SK-N-SH (cell line): ENCODE data around the gene SPA17. TPM values are rescaled to one million over a fixed set of nuclear protein-coding genes. Genes with fewer than 3 reads are reported as not detected.
A peak's percentile ranks its signal among the peaks of the same experiment; 100 is the strongest.

Source experiments
- CTCF ChIA-PET: fragments of 300-600, 350-600 bp; formaldehyde crosslinking; extraction: SDS; loops from one replicate; lab custom pipeline; 2021; lab: Yijun Ruan, JAX
- POLR2A ChIA-PET: fragments of 350-600 bp; sonication (Branson Sonifier 250); formaldehyde crosslinking; extraction: SDS; loops from one replicate; lab custom pipeline; 2020; ENCODE audit warnings: antibody characterized with exemption, inconsistent platforms; lab: Yijun Ruan, JAX
- DNase-seq: peaks from one replicate; pipeline ENCODE4 v3.0.0; 2012
- H2AFZ ChIP-seq: fragments of 200-600 bp; sonication (generic); 2 replicates; pipeline ENCODE4 v1.8.1; 2016; ENCODE audit warnings: antibody characterized with exemption, mild to moderate bottlenecking, low read depth
- H3F3A ChIP-seq: fragments of 200-600 bp; sonication (generic); replicated peaks from 2 replicates; pipeline ENCODE3; 2016; ENCODE audit warnings: antibody characterized with exemption, mild to moderate bottlenecking; ENCODE audit not compliant: insufficient read depth
- H3K27ac ChIP-seq, 2 experiments: fragments of 200-500 bp in 1 of 2; fragments of 200-600 bp in 1 of 2; sonication (Bioruptor generic) in 1 of 2; sonication (generic), shearing (Covaris generic) in 1 of 2; 2 replicates each; pipeline versions ENCODE4 v1.5.1 to v1.6.1; 2014 to 2016; ENCODE audit warnings: low read depth in 2 of 2, inconsistent platforms in 1 of 2, low read length in 1 of 2, mild to moderate bottlenecking in 1 of 2, mixed read lengths in 1 of 2
- H3K27me3 ChIP-seq: fragments of 200-600 bp; sonication (generic), shearing (Covaris generic); 2 replicates; pipeline ENCODE4 v1.6.1; 2016; ENCODE audit warnings: mixed run types; ENCODE audit not compliant: insufficient read depth
- H3K36me3 ChIP-seq, 2 experiments: fragments of 200-500 bp in 1 of 2; fragments of 200-600 bp in 1 of 2; sonication (Bioruptor generic) in 1 of 2; sonication (generic) in 1 of 2; replicated peaks in 1 of 2; 2 replicates each; pipeline versions ENCODE3 to v1.5.1; 2014 to 2016; ENCODE audit warnings: low read length in 1 of 2, mild to moderate bottlenecking in 1 of 2; ENCODE audit not compliant: insufficient read depth in 2 of 2, control insufficient read depth in 1 of 2
- H3K4me1 ChIP-seq, 2 experiments: fragments of 200-500 bp in 1 of 2; fragments of 200-600 bp in 1 of 2; sonication (Bioruptor generic) in 1 of 2; sonication (generic), shearing (Covaris generic) in 1 of 2; 2 replicates each; pipeline versions ENCODE4 v1.5.1 to v1.6.1; 2014 to 2016; ENCODE audit warnings: low read depth in 1 of 2, low read length in 1 of 2, mixed run types in 1 of 2; ENCODE audit not compliant: insufficient read depth in 2 of 2, control insufficient read depth in 1 of 2
- H3K4me2 ChIP-seq: fragments of 200-600 bp; sonication (generic), shearing (Covaris generic); 2 replicates; pipeline ENCODE4 v1.6.1; 2017; ENCODE audit warnings: mixed run types
- H3K4me3 ChIP-seq, 2 experiments: fragments of 200-500 bp in 1 of 2; fragments of 200-600 bp in 1 of 2; sonication (Bioruptor generic) in 1 of 2; sonication (generic), shearing (Covaris generic) in 1 of 2; 2 replicates each; pipeline versions ENCODE4 v1.5.1 to v1.8.1; 2014 to 2016; ENCODE audit warnings: low read depth in 2 of 2, inconsistent platforms in 1 of 2, low read length in 1 of 2, mild to moderate bottlenecking in 1 of 2, mixed read lengths in 1 of 2, moderate library complexity in 1 of 2
- H3K79me2 ChIP-seq: fragments of 200-600 bp; sonication (generic); 2 replicates; pipeline ENCODE4 v1.8.1; 2017; ENCODE audit warnings: mild to moderate bottlenecking; ENCODE audit not compliant: insufficient read depth
- H3K9ac ChIP-seq: fragments of 200-600 bp; sonication (generic); 2 replicates; pipeline ENCODE4 v1.6.1; 2017; ENCODE audit warnings: mixed run types
- H3K9me2 ChIP-seq: fragments of 200-600 bp; sonication (generic); 2 replicates; pipeline ENCODE4 v1.6.1; 2017; ENCODE audit warnings: mixed run types
- H3K9me3 ChIP-seq: fragments of 200-600 bp; sonication (generic); 2 replicates; pipeline ENCODE4 v1.6.1; 2017; ENCODE audit warnings: mixed run types, mild to moderate bottlenecking, moderate library complexity
- H4K20me1 ChIP-seq: fragments of 200-600 bp; sonication (generic); 2 replicates; pipeline ENCODE4 v1.6.1; 2017; ENCODE audit warnings: mild to moderate bottlenecking, mixed run types; ENCODE audit not compliant: insufficient read depth
- CHD2 ChIP-seq: fragments of 150-350 bp; IDR thresholded peaks from 2 replicates; pipeline ENCODE4 v1.6.1; 2018; ENCODE audit warnings: low read length; ENCODE audit not compliant: partially characterized antibody
- CTCF ChIP-seq: fragments of 200-600 bp; sonication (generic); IDR thresholded peaks from 2 replicates; pipeline ENCODE4 v1.6.1; 2017; ENCODE audit warnings: antibody characterized with exemption, mild to moderate bottlenecking, moderate library complexity
- ELF1 ChIP-seq: IDR thresholded peaks from 2 replicates; pipeline ENCODE4 v1.4.0; 2012
- EZH2phosphoT487 ChIP-seq: fragments of 200-600 bp; sonication (generic); IDR thresholded peaks from 2 replicates; pipeline ENCODE4 v1.6.1; 2017; ENCODE audit warnings: low read depth, mixed run types, mild to moderate bottlenecking, antibody characterized with exemption, moderate library complexity, borderline replicate concordance
- FOXJ3 ChIP-seq: sonication (generic); formaldehyde crosslinking; IDR thresholded peaks from 2 replicates; pipeline ENCODE4 v1.5.1; 2020; ENCODE audit warnings: mild to moderate bottlenecking, missing genetic modification reagents
- FOXM1 ChIP-seq: IDR thresholded peaks from 2 replicates; pipeline ENCODE4 v1.4.0; 2012; ENCODE audit warnings: low read depth, mild to moderate bottlenecking
- GABPA ChIP-seq: IDR thresholded peaks from 2 replicates; pipeline ENCODE4 v1.4.0; 2012; ENCODE audit warnings: low read depth, mild to moderate bottlenecking
- GATA2 ChIP-seq: sonication (generic); formaldehyde crosslinking; IDR thresholded peaks from 2 replicates; pipeline ENCODE4 v1.5.0; 2020; ENCODE audit warnings: mild to moderate bottlenecking, missing genetic modification reagents
- IRF3 ChIP-seq: fragments of 150-350 bp; IDR thresholded peaks from 2 replicates; pipeline ENCODE4 v1.6.1; 2016; ENCODE audit warnings: mild to moderate bottlenecking, low read depth, low read length
- JUND ChIP-seq: IDR thresholded peaks from 2 replicates; pipeline ENCODE4 v1.4.0; 2012
- MXI1 ChIP-seq: IDR thresholded peaks from 2 replicates; pipeline ENCODE4 v1.6.1; 2012; ENCODE audit warnings: mild to moderate bottlenecking, low read depth, low read length, improper control_type of control experiment
- NFIC ChIP-seq: IDR thresholded peaks from 2 replicates; pipeline ENCODE4 v1.4.0; 2012; ENCODE audit warnings: borderline replicate concordance
- NRF1 ChIP-seq: IDR thresholded peaks from 2 replicates; pipeline ENCODE4 v1.6.1; 2012; ENCODE audit warnings: low read depth, mild to moderate bottlenecking, low read length
- RAD21 ChIP-seq: IDR thresholded peaks from 2 replicates; pipeline ENCODE4 v1.6.1; 2012; ENCODE audit warnings: mild to moderate bottlenecking, low read length
- RCOR1 ChIP-seq: fragments of 150-350 bp; IDR thresholded peaks from 2 replicates; pipeline ENCODE4 v1.6.1; 2017; ENCODE audit warnings: antibody characterized with exemption, low read length
- RFX5 ChIP-seq: IDR thresholded peaks from 2 replicates; pipeline ENCODE4 v1.6.1; 2012; ENCODE audit warnings: mild to moderate bottlenecking, improper control_type of control experiment, low read length
- SIN3A ChIP-seq: IDR thresholded peaks from 2 replicates; pipeline ENCODE4 v1.6.1; 2012; ENCODE audit warnings: low read depth, mild to moderate bottlenecking, low read length, moderate library complexity, borderline replicate concordance
- SMC3 ChIP-seq: IDR thresholded peaks from 2 replicates; pipeline ENCODE4 v1.6.1; 2012; ENCODE audit warnings: low read depth, low read length, improper control_type of control experiment
- TAF1 ChIP-seq: IDR thresholded peaks from 2 replicates; pipeline ENCODE4 v1.6.1; 2012; ENCODE audit warnings: low read depth, mild to moderate bottlenecking, low read length, moderate library complexity, borderline replicate concordance
- TCF12 ChIP-seq: IDR thresholded peaks from 2 replicates; pipeline ENCODE4 v1.4.0; 2012
- TEAD4 ChIP-seq: IDR thresholded peaks from 2 replicates; pipeline ENCODE4 v1.4.0; 2012; ENCODE audit warnings: mild to moderate bottlenecking, borderline replicate concordance; ENCODE audit not compliant: insufficient read depth
- WGBS: methylation state at CpG from one replicate; pipeline ENCODE4 v1.1.6; 2017; ENCODE audit warnings: low lambda C conversion rate; 5-methylcytosine and 5-hydroxymethylcytosine counted together
- polyA plus RNA-seq, 3 experiments: library from polyadenylated mRNA; depleted of rRNA; stranded (reverse); fragments of >200 nt; gene quantifications; 2 replicates each; pipeline ENCODE4 v1.2.3, GENCODE V29; 2012
- TF ChIP-seq, protein P1 (sequence below): IDR thresholded peaks from 2 replicates; pipeline ENCODE4; 2012
- TF ChIP-seq, protein P2 (sequence below): IDR thresholded peaks from 2 replicates; pipeline ENCODE4 v1.4.0; 2012; ENCODE audit warnings: low read depth, borderline replicate concordance

Gene SPA17
- polyA plus RNA-seq, 1 of the 3 experiments (the other 2 are of a cell fraction): 7.7 TPM

- Histone ChIP-seq H4K20me1 (no peaks in the 10 kb centered on the region), H3K4me1 (peaks cover 0 to 7% of the 10 kb centered on the region in 2 experiments; a peak in 1 of 4 replicates), H3K36me3 (peaks cover 2 to 8% of the 10 kb centered on the region in 2 experiments), H3F3A (peaks cover 4% of the 10 kb centered on the region), H3K27ac (no peak overlapping the region), H3K79me2 (no peaks in the 10 kb centered on the region), H2AFZ (no peak overlapping the region), H3K4me3 (peak overlapping the region in 1 of 2 experiments; percentile 2; a peak in 1 of 4 replicates), H3K27me3 (no peaks in the 10 kb centered on the region), H3K4me2 (no peak overlapping the region), H3K9ac (no peak overlapping the region), H3K9me2 (no peaks in the 10 kb centered on the region), H3K9me3 (no peaks in the 10 kb centered on the region)
- CTCF ChIA-PET: interaction anchor here (0.6 to 6.5 kb wide), 48 partner anchors 9 to 618 kb away, joined by 3 to 70 read pairs (median 5); partner anchors contain the start of genes ESAM, NRGN, ROBO3 and VSIG2
- 31% methylated on average over 8 of the region's 8 CpGs for WGBS
- POLR2A ChIA-PET: interaction anchor here (0.6 to 0.8 kb wide), 2 partner anchors 92 to 207 kb away, joined by 3 to 4 read pairs; no protein-coding TSS in a partner anchor
- DNase-seq: peak; percentile 73
- TF ChIP-seq RFX5 (no peak), EZH2phosphoT487 (no peak), SMC3 (peak; percentile 80), NFIC (no peak), TCF12 (no peak), GATA2 (CRISPR knock-in tag) (no peak), NRF1 (no peak), RAD21 (peak; percentile 92), TEAD4 (no peak), JUND (no peak), CTCF (peak; percentile 73), SIN3A (no peak)
- TF ChIP-seq, protein P1, sequence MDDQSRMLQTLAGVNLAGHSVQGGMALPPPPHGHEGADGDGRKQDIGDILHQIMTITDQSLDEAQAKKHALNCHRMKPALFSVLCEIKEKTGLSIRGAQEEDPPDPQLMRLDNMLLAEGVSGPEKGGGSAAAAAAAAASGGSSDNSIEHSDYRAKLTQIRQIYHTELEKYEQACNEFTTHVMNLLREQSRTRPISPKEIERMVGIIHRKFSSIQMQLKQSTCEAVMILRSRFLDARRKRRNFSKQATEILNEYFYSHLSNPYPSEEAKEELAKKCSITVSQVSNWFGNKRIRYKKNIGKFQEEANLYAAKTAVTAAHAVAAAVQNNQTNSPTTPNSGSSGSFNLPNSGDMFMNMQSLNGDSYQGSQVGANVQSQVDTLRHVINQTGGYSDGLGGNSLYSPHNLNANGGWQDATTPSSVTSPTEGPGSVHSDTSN: no peak
- TF ChIP-seq, protein P2, sequence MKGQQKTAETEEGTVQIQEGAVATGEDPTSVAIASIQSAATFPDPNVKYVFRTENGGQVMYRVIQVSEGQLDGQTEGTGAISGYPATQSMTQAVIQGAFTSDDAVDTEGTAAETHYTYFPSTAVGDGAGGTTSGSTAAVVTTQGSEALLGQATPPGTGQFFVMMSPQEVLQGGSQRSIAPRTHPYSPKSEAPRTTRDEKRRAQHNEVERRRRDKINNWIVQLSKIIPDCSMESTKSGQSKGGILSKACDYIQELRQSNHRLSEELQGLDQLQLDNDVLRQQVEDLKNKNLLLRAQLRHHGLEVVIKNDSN: no peak
These were observed 4.5 kb upstream of the SPA17 start for GRCh38 chr11:124669193-124669592.

- Histone ChIP-seq H3K4me1 (peaks cover 0 to 11% of the 10 kb centered on the region in 2 experiments; a peak in 1 of 4 replicates), H3K9me3 (no peaks in the 10 kb centered on the region), H3K36me3 (peaks cover 2 to 8% of the 10 kb centered on the region in 2 experiments), H3K79me2 (no peaks in the 10 kb centered on the region), H4K20me1 (no peaks in the 10 kb centered on the region), H3K9ac (no peak overlapping the region), H2AFZ (no peak overlapping the region), H3K4me2 (no peak overlapping the region), H3K27ac (no peak overlapping the region), H3K27me3 (no peaks in the 10 kb centered on the region), H3K9me2 (no peaks in the 10 kb centered on the region), H3K4me3 (no peak overlapping the region), H3F3A (peaks cover 4% of the 10 kb centered on the region)
- WGBS: 95% methylated on average over 3 of the region's 3 CpGs
- no peak for DNase-seq
- CTCF ChIA-PET: interaction anchor here (0.8 to 6.5 kb wide), 14 partner anchors 9 to 930 kb away, joined by 3 to 70 read pairs (median 14); partner anchors contain the start of genes ESAM, ROBO3 and VSIG2
- POLR2A ChIA-PET: interaction anchor here (1.5 kb wide), 1 partner anchor 129 kb away, joined by 4 read pairs; the partner anchor contains the start of gene MSANTD2
- TF ChIP-seq GABPA: no peak
- no peak for TF ChIP-seq EZH2phosphoT487
- TF ChIP-seq ELF1: no peak
- TF ChIP-seq IRF3: no peak
- TF ChIP-seq NRF1: no peak
- TF ChIP-seq CHD2: no peak
- TF ChIP-seq, protein P1: no peak
- no peak for TF ChIP-seq FOXJ3 (CRISPR knock-in tag)
- no peak for TF ChIP-seq MXI1
- TF ChIP-seq RCOR1: no peak
- no peak for TF ChIP-seq TAF1
- TF ChIP-seq TEAD4: no peak
- TF ChIP-seq NFIC: no peak
- no peak for TF ChIP-seq FOXM1
These were observed 3.0 kb upstream of the SPA17 start for GRCh38 chr11:124670732-124671131.
